H1 (cell line): ENCODE data around the gene ADAMTS15. TPM values are rescaled to one million over a fixed set of nuclear protein-coding genes. Genes with fewer than 3 reads are reported as not detected.

Experiments used
- CTCF ChIA-PET: fragments of 300-600 bp; sonication (Branson Sonifier 250); formaldehyde crosslinking; loops from one replicate; lab custom pipeline; 2021; ENCODE audit not compliant: partially characterized antibody; lab: Charles Lee
- POLR2A ChIA-PET: fragments of 300-600 bp; sonication (Branson Sonifier 250); formaldehyde crosslinking; loops from one replicate; lab custom pipeline; 2021; ENCODE audit warnings: inconsistent platforms; ENCODE audit not compliant: partially characterized antibody; lab: Charles Lee
- DNase-seq, 2 experiments: peaks; one replicate each; pipeline versions ENCODE4 v3.0.0 to v3.0.0-alpha.2; 2010 to 2022; ENCODE audit warnings: low spot score in 2 of 2, low read depth in 1 of 2, mixed read lengths in 1 of 2
- FAIRE-seq: peaks from 2 replicates; lab custom pipeline; 2011; peaks lifted over from hg19 to GRCh38; lab: Jason Lieb, UNC
- H2AFZ ChIP-seq: 2 replicates; pipeline ENCODE4 v1.8.1; 2012; ENCODE audit warnings: low read length, inconsistent platforms
- H2AK5ac ChIP-seq: 2 replicates; pipeline ENCODE4 v1.6.1; 2013; ENCODE audit warnings: low read depth, low read length
- H2BK120ac ChIP-seq: replicated peaks from 2 replicates; pipeline ENCODE3; 2013; ENCODE audit warnings: low read depth, low read length, inconsistent platforms
- H2BK12ac ChIP-seq: 2 replicates; pipeline ENCODE4 v1.6.1; 2013; ENCODE audit warnings: low read depth, low read length
- H2BK15ac ChIP-seq: 2 replicates; pipeline ENCODE4 v1.6.1; 2013; ENCODE audit warnings: low read length
- H2BK20ac ChIP-seq: 2 replicates; pipeline ENCODE4 v1.6.1; 2013; ENCODE audit warnings: low read length
- H2BK5ac ChIP-seq: 2 replicates; pipeline ENCODE4 v1.6.1; 2013; ENCODE audit warnings: low read depth, low read length
- H3K14ac ChIP-seq: 2 replicates; pipeline ENCODE4 v1.6.1; 2013; ENCODE audit warnings: inconsistent platforms; ENCODE audit not compliant: insufficient read length
- H3K18ac ChIP-seq: 2 replicates; pipeline ENCODE4 v1.6.1; 2013; ENCODE audit warnings: low read length; ENCODE audit errors: extremely low read depth
- H3K23ac ChIP-seq: 2 replicates; pipeline ENCODE4 v1.6.1; 2013; ENCODE audit warnings: inconsistent platforms; ENCODE audit not compliant: insufficient read length
- H3K23me2 ChIP-seq: 2 replicates; pipeline ENCODE4 v1.6.1; 2013; ENCODE audit warnings: low read depth, low read length
- H3K27ac ChIP-seq: 2 replicates; pipeline ENCODE4 v1.6.1; 2011; ENCODE audit warnings: low read depth, low read length, inconsistent platforms
- H3K27me3 ChIP-seq, 4 experiments: replicated peaks in 1 of 4; 1 replicate in 1 of 4; 2 replicates in 3 of 4; pipeline versions ENCODE4 v1.6.1 to v1.8.1; 2011 to 2013; ENCODE audit warnings: low read length in 3 of 4, mild to moderate bottlenecking in 3 of 4, inconsistent platforms in 2 of 4, mixed read lengths in 2 of 4, moderate library complexity in 1 of 4; ENCODE audit not compliant: control insufficient read depth in 3 of 4, insufficient read depth in 3 of 4; ENCODE audit errors: extremely low read depth in 1 of 4
- H3K36me3 ChIP-seq, 4 experiments: 2 replicates each; pipeline versions ENCODE4 v1.6.1 to v1.8.1; 2011 to 2013; ENCODE audit warnings: mild to moderate bottlenecking in 4 of 4, low read length in 3 of 4, moderate library complexity in 2 of 4, control low read depth in 1 of 4, inconsistent platforms in 1 of 4; ENCODE audit not compliant: insufficient read depth in 4 of 4, control insufficient read depth in 2 of 4
- H3K4ac ChIP-seq: replicated peaks from 2 replicates; pipeline ENCODE3; 2013; ENCODE audit warnings: low read length, low read depth, mixed read lengths, inconsistent platforms; ENCODE audit not compliant: insufficient read length
- H3K4me1 ChIP-seq, 4 experiments: replicated peaks in 1 of 4; 1 replicate in 1 of 4; 2 replicates in 3 of 4; pipeline versions ENCODE4 v1.6.1 to v1.8.1; 2011 to 2013; ENCODE audit warnings: low read length in 3 of 4, inconsistent platforms in 2 of 4, mixed read lengths in 1 of 4; ENCODE audit not compliant: insufficient read depth in 4 of 4, control insufficient read depth in 3 of 4
- H3K4me2 ChIP-seq, 2 experiments: 2 replicates each; pipeline versions ENCODE4 v1.6.1 to v1.8.1; 2011 to 2013; ENCODE audit warnings: low read depth in 2 of 2, low read length in 2 of 2, control low read depth in 1 of 2, inconsistent platforms in 1 of 2, mild to moderate bottlenecking in 1 of 2; ENCODE audit not compliant: insufficient read depth in 1 of 2
- H3K4me3 ChIP-seq, 4 experiments: fragments of 200-600, 300-600 bp in 1 of 4; sonication (generic), shearing (Covaris generic), sonication (Bioruptor Twin) in 1 of 4; 2 replicates each; pipeline versions ENCODE4 v1.5.1 to v1.8.1; 2011 to 2016; ENCODE audit warnings: low read length in 4 of 4, low read depth in 3 of 4, control low read depth in 2 of 4, inconsistent platforms in 2 of 4, mild to moderate bottlenecking in 2 of 4, mixed read lengths in 1 of 4, moderate library complexity in 1 of 4; ENCODE audit not compliant: insufficient read depth in 2 of 4; ENCODE audit errors: extremely low read depth in 1 of 4
- H3K56ac ChIP-seq: replicated peaks from 2 replicates; pipeline ENCODE3; 2013; ENCODE audit warnings: low read depth, mild to moderate bottlenecking, mixed read lengths, low read length, inconsistent platforms; ENCODE audit not compliant: insufficient read length
- H3K79me1 ChIP-seq: 2 replicates; pipeline ENCODE4 v1.6.1; 2013; ENCODE audit warnings: low read depth, low read length, control low read depth
- H3K79me2 ChIP-seq, 2 experiments: 2 replicates each; pipeline versions ENCODE4 v1.6.1 to v1.8.1; 2012 to 2013; ENCODE audit warnings: low read length in 2 of 2, mild to moderate bottlenecking in 2 of 2, inconsistent platforms in 1 of 2; ENCODE audit not compliant: insufficient read depth in 2 of 2, control insufficient read depth in 1 of 2
- H3K9ac ChIP-seq, 4 experiments: replicated peaks in 1 of 4; 1 replicate in 1 of 4; 2 replicates in 3 of 4; pipeline versions ENCODE4 v1.6.1 to v1.8.1; 2011 to 2013; ENCODE audit warnings: low read depth in 3 of 4, low read length in 3 of 4, control low read depth in 2 of 4, mild to moderate bottlenecking in 2 of 4, moderate library complexity in 2 of 4, inconsistent platforms in 1 of 4; ENCODE audit errors: extremely low read depth in 1 of 4
- H3K9me3 ChIP-seq, 2 experiments: 2 replicates each; pipeline versions ENCODE4 v1.6.1 to v1.8.1; 2012 to 2013; ENCODE audit warnings: mild to moderate bottlenecking in 2 of 2, moderate library complexity in 2 of 2, control low read depth in 1 of 2, inconsistent platforms in 1 of 2, low read depth in 1 of 2, low read length in 1 of 2, mixed read lengths in 1 of 2; ENCODE audit not compliant: insufficient read depth in 2 of 2
- H4K20me1 ChIP-seq, 2 experiments: replicated peaks in 1 of 2; 2 replicates each; pipeline versions ENCODE3 to v1.8.1; 2011 to 2013; ENCODE audit warnings: inconsistent platforms in 2 of 2, low read length in 2 of 2, mild to moderate bottlenecking in 1 of 2; ENCODE audit not compliant: insufficient read depth in 2 of 2, control insufficient read depth in 1 of 2
- H4K5ac ChIP-seq: 2 replicates; pipeline ENCODE4 v1.6.1; 2013; ENCODE audit warnings: low read length, low read depth, mixed read lengths, inconsistent platforms; ENCODE audit not compliant: insufficient read length
- H4K8ac ChIP-seq: 2 replicates; pipeline ENCODE4 v1.8.0; 2013; ENCODE audit warnings: mild to moderate bottlenecking, moderate library complexity, low read length, inconsistent platforms; ENCODE audit not compliant: insufficient read depth; ENCODE audit errors: extremely low read depth
- H4K91ac ChIP-seq: replicated peaks from 2 replicates; pipeline ENCODE3; 2013; ENCODE audit warnings: low read length, mixed read lengths, inconsistent platforms; ENCODE audit not compliant: insufficient read length
- BRCA1 ChIP-seq: IDR thresholded peaks from 2 replicates; pipeline ENCODE4 v1.6.1; 2012; ENCODE audit warnings: low read depth, low read length, improper control_type of control experiment
- EP300 ChIP-seq, 2 experiments: IDR thresholded peaks; 1 replicate in 1 of 2; 2 replicates in 1 of 2; pipeline ENCODE4 v1.6.1; 2011 to 2012; ENCODE audit warnings: low read depth in 2 of 2, low read length in 2 of 2, mild to moderate bottlenecking in 2 of 2, borderline replicate concordance in 1 of 2, inconsistent platforms in 1 of 2, moderate library complexity in 1 of 2
- FOSL1 ChIP-seq: IDR thresholded peaks from 2 replicates; pipeline ENCODE4 v1.6.1; 2011; ENCODE audit warnings: mild to moderate bottlenecking, low read depth, low read length, moderate library complexity; ENCODE audit not compliant: insufficient read depth
- RFX5 ChIP-seq: IDR thresholded peaks from 2 replicates; pipeline ENCODE4 v1.6.1; 2011; ENCODE audit warnings: low read depth, low read length, improper control_type of control experiment, borderline replicate concordance
- SIN3A ChIP-seq, 2 experiments: IDR thresholded peaks in 1 of 2; conservative IDR thresholded peaks in 1 of 2; 2 replicates each; pipeline ENCODE4 v1.6.1; 2011 to 2012; ENCODE audit warnings: low read length in 2 of 2, improper control_type of control experiment in 1 of 2, low read depth in 1 of 2, mild to moderate bottlenecking in 1 of 2
- SIRT6 ChIP-seq: IDR thresholded peaks from one replicate; pipeline ENCODE4 v1.7.1; 2012; ENCODE audit warnings: low read length, inconsistent platforms
- SP1 ChIP-seq: IDR thresholded peaks from 2 replicates; pipeline ENCODE4 v1.6.1; 2011; ENCODE audit warnings: low read depth, low read length
- TEAD4 ChIP-seq: IDR thresholded peaks from 2 replicates; pipeline ENCODE4 v1.6.1; 2012; ENCODE audit warnings: low read depth, low read length, inconsistent platforms, mixed read lengths
- WGBS, 2 experiments: shearing (Covaris generic) in 1 of 2; methylation state at CpG; one replicate each; pipeline versions ENCODE4 v1.1.6 to v1.1.7; 2013 to 2015; ENCODE audit warnings: low lambda C conversion rate in 2 of 2, mixed read lengths in 2 of 2, inconsistent platforms in 1 of 2, low coverage in 1 of 2, missing lambda C conversion rate in 1 of 2; ENCODE audit not compliant: insufficient replicate concordance in 2 of 2, insufficient coverage in 1 of 2, insufficient read length in 1 of 2; ENCODE audit errors: extremely low coverage in 1 of 2, missing lambda C conversion rate in 1 of 2; 5-methylcytosine and 5-hydroxymethylcytosine counted together
- polyA plus RNA-seq, 7 experiments: library from polyadenylated mRNA; depleted of rRNA in 3 of 7; stranded (reverse) in 5 of 7; unstranded in 2 of 7; fragments of >200 nt in 5 of 7; fragments of 200-250 nt in 2 of 7; gene quantifications; 1 replicate in 5 of 7; 2 replicates in 1 of 7; 4 replicates in 1 of 7; pipeline versions ENCODE4 v1.2.1 to v1.2.3, GENCODE V29; 2011 to 2013; ENCODE audit warnings: missing spikeins in 2 of 7, mixed read lengths in 2 of 7
- total RNA-seq: library from RNA; stranded (reverse); fragmentation: NEBNext Ultra II Directional; extraction: Animal tissue kit (Norgen Biotek cat#: 25700); gene quantifications from 2 replicates; pipeline ENCODE4 v1.2.1, GENCODE V29; 2021
- TF ChIP-seq, protein P1 (sequence below): IDR thresholded peaks from 2 replicates; pipeline ENCODE4 v1.6.1; 2012; ENCODE audit warnings: low read length, inconsistent platforms
- TF ChIP-seq, protein P2 (sequence below): IDR thresholded peaks from 2 replicates; pipeline ENCODE4 v1.6.1; 2012; ENCODE audit warnings: inconsistent platforms

ADAMTS15 gene
- total and polyA plus RNA-seq, 2 of the 8 experiments (the other 6 are each of a cell fraction or from before 2014, with no cell fraction given): 1.7 to 4.7 TPM

DNA sequence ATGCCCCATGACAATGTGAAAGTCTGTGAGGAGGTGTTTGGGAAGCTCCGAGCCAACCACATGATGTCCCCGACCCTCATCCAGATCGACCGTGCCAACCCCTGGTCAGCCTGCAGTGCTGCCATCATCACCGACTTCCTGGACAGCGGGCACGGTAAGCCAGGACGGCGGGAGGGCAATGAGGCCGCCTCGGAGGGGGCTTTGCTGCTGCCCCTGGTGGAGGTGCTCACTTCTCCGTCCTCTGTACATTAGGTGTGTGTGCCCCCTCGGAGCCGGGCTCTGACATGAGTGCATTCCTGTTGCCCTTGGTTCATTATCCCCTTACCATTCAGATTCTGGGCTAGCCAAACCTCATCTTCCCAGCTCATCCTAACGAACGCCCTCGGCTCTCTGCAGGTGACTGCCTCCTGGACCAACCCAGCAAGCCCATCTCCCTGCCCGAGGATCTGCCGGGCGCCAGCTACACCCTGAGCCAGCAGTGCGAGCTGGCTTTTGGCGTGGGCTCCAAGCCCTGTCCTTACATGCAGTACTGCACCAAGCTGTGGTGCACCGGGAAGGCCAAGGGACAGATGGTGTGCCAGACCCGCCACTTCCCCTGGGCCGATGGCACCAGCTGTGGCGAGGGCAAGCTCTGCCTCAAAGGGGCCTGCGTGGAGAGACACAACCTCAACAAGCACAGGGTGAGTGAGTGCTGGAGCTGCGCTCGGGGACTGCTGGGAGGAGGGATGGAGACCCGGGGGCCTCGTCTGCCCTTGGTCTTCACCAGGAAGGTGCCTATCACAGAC, 13.8 kb downstream of the ADAMTS15 start:
- Histone ChIP-seq H3K23ac (no peak overlapping the region), H2AFZ (no peak overlapping the region), H3K9ac (no peak overlapping the region), H4K8ac (0 out of 2 replicates have a peak overlapping the region, but pooled peaks have one; percentile 38), H2BK20ac (no peak overlapping the region), H3K23me2 (no peaks in the 10 kb centered on the region; the same call in 1 of the 2 replicates), H4K20me1 (peaks cover 0 to 2% of the 10 kb centered on the region in 2 experiments), H3K36me3 (no peaks in the 10 kb centered on the region; a peak in 1 of 8 replicates), H3K79me2 (no peaks in the 10 kb centered on the region), H3K4me1 (no peaks in the 10 kb centered on the region), H3K9me3 (no peaks in the 10 kb centered on the region), H4K91ac (no peak overlapping the region), H3K4me3 (no peak overlapping the region), H3K27ac (no peak overlapping the region), H3K27me3 (no peaks in the 10 kb centered on the region), H3K79me1 (no peaks in the 10 kb centered on the region), H2BK120ac (no peak overlapping the region), H2BK12ac (no peak overlapping the region), H2BK5ac (no peak overlapping the region), H3K4me2 (no peak overlapping the region), H2AK5ac (no peak overlapping the region), H3K14ac (no peak overlapping the region), H2BK15ac (no peak overlapping the region), H3K18ac (no peak overlapping the region), H3K4ac (no peak overlapping the region), H4K5ac (no peak overlapping the region), H3K56ac (no peak overlapping the region)
- DNase-seq (no peak), FAIRE-seq (no peak)
- whole genome bisulfite sequencing, 2 experiments: 95% methylated on average over 31 of the region's 31 CpGs; no CpG with 5 or more reads in 1 of the 2 experiments
- ChIA-PET POLR2A (no interaction called here), CTCF (interaction anchor here (0.8 to 2.1 kb wide), 11 partner anchors 7 to 399 kb away, joined by 3 to 16 read pairs (median 3); no protein-coding TSS in a partner anchor)
- TF ChIP-seq SP1: no peak
- TF ChIP-seq BRCA1: no peak
- no peak for TF ChIP-seq EP300 (IDR thresholded peaks at IDR 0.05; ENCODE audit: borderline replicate concordance in 1 of 2, low read depth in 2 of 2, low read length in 2 of 2)
- TF ChIP-seq, protein P1, sequence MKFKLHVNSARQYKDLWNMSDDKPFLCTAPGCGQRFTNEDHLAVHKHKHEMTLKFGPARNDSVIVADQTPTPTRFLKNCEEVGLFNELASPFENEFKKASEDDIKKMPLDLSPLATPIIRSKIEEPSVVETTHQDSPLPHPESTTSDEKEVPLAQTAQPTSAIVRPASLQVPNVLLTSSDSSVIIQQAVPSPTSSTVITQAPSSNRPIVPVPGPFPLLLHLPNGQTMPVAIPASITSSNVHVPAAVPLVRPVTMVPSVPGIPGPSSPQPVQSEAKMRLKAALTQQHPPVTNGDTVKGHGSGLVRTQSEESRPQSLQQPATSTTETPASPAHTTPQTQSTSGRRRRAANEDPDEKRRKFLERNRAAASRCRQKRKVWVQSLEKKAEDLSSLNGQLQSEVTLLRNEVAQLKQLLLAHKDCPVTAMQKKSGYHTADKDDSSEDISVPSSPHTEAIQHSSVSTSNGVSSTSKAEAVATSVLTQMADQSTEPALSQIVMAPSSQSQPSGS: no peak
- TF ChIP-seq TEAD4: no peak
- TF ChIP-seq SIRT6: no peak
- TF ChIP-seq FOSL1: no peak
- TF ChIP-seq SIN3A (conservative IDR thresholded peaks at IDR 0.05 in 1 of 2, IDR thresholded peaks at IDR 0.05 in 1 of 2; ENCODE audit: low read depth in 1 of 2, low read length in 2 of 2): no peak
- TF ChIP-seq RFX5: no peak
- TF ChIP-seq, protein P2, sequence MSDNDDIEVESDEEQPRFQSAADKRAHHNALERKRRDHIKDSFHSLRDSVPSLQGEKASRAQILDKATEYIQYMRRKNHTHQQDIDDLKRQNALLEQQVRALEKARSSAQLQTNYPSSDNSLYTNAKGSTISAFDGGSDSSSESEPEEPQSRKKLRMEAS: no peak
